SK-N-SH (cell line): ENCODE data around the gene DSCAM. TPM values are rescaled to one million over a fixed set of nuclear protein-coding genes. Genes with fewer than 3 reads are reported as not detected.

Experiments
- CTCF ChIA-PET: fragments of 300-600, 350-600 bp; formaldehyde crosslinking; extraction: SDS; loops from one replicate; lab custom pipeline; 2021; lab: Yijun Ruan, JAX
- POLR2A ChIA-PET: fragments of 350-600 bp; sonication (Branson Sonifier 250); formaldehyde crosslinking; extraction: SDS; loops from one replicate; lab custom pipeline; 2020; ENCODE audit warnings: antibody characterized with exemption, inconsistent platforms; lab: Yijun Ruan, JAX
- DNase-seq: peaks from one replicate; pipeline ENCODE4 v3.0.0; 2012
- H2AFZ ChIP-seq: fragments of 200-600 bp; sonication (generic); 2 replicates; pipeline ENCODE4 v1.8.1; 2016; ENCODE audit warnings: antibody characterized with exemption, mild to moderate bottlenecking, low read depth
- H3F3A ChIP-seq: fragments of 200-600 bp; sonication (generic); replicated peaks from 2 replicates; pipeline ENCODE3; 2016; ENCODE audit warnings: antibody characterized with exemption, mild to moderate bottlenecking; ENCODE audit not compliant: insufficient read depth
- H3K27ac ChIP-seq, 2 experiments: fragments of 200-500 bp in 1 of 2; fragments of 200-600 bp in 1 of 2; sonication (Bioruptor generic) in 1 of 2; sonication (generic), shearing (Covaris generic) in 1 of 2; 2 replicates each; pipeline versions ENCODE4 v1.5.1 to v1.6.1; 2014 to 2016; ENCODE audit warnings: low read depth in 2 of 2, inconsistent platforms in 1 of 2, low read length in 1 of 2, mild to moderate bottlenecking in 1 of 2, mixed read lengths in 1 of 2
- H3K27me3 ChIP-seq: fragments of 200-600 bp; sonication (generic), shearing (Covaris generic); 2 replicates; pipeline ENCODE4 v1.6.1; 2016; ENCODE audit warnings: mixed run types; ENCODE audit not compliant: insufficient read depth
- H3K36me3 ChIP-seq, 2 experiments: fragments of 200-500 bp in 1 of 2; fragments of 200-600 bp in 1 of 2; sonication (Bioruptor generic) in 1 of 2; sonication (generic) in 1 of 2; replicated peaks in 1 of 2; 2 replicates each; pipeline versions ENCODE3 to v1.5.1; 2014 to 2016; ENCODE audit warnings: low read length in 1 of 2, mild to moderate bottlenecking in 1 of 2; ENCODE audit not compliant: insufficient read depth in 2 of 2, control insufficient read depth in 1 of 2
- H3K4me1 ChIP-seq, 2 experiments: fragments of 200-500 bp in 1 of 2; fragments of 200-600 bp in 1 of 2; sonication (Bioruptor generic) in 1 of 2; sonication (generic), shearing (Covaris generic) in 1 of 2; 2 replicates each; pipeline versions ENCODE4 v1.5.1 to v1.6.1; 2014 to 2016; ENCODE audit warnings: low read depth in 1 of 2, low read length in 1 of 2, mixed run types in 1 of 2; ENCODE audit not compliant: insufficient read depth in 2 of 2, control insufficient read depth in 1 of 2
- H3K4me2 ChIP-seq: fragments of 200-600 bp; sonication (generic), shearing (Covaris generic); 2 replicates; pipeline ENCODE4 v1.6.1; 2017; ENCODE audit warnings: mixed run types
- H3K4me3 ChIP-seq, 2 experiments: fragments of 200-500 bp in 1 of 2; fragments of 200-600 bp in 1 of 2; sonication (Bioruptor generic) in 1 of 2; sonication (generic), shearing (Covaris generic) in 1 of 2; 2 replicates each; pipeline versions ENCODE4 v1.5.1 to v1.8.1; 2014 to 2016; ENCODE audit warnings: low read depth in 2 of 2, inconsistent platforms in 1 of 2, low read length in 1 of 2, mild to moderate bottlenecking in 1 of 2, mixed read lengths in 1 of 2, moderate library complexity in 1 of 2
- H3K79me2 ChIP-seq: fragments of 200-600 bp; sonication (generic); 2 replicates; pipeline ENCODE4 v1.8.1; 2017; ENCODE audit warnings: mild to moderate bottlenecking; ENCODE audit not compliant: insufficient read depth
- H3K9ac ChIP-seq: fragments of 200-600 bp; sonication (generic); 2 replicates; pipeline ENCODE4 v1.6.1; 2017; ENCODE audit warnings: mixed run types
- H3K9me2 ChIP-seq: fragments of 200-600 bp; sonication (generic); 2 replicates; pipeline ENCODE4 v1.6.1; 2017; ENCODE audit warnings: mixed run types
- H3K9me3 ChIP-seq: fragments of 200-600 bp; sonication (generic); 2 replicates; pipeline ENCODE4 v1.6.1; 2017; ENCODE audit warnings: mixed run types, mild to moderate bottlenecking, moderate library complexity
- H4K20me1 ChIP-seq: fragments of 200-600 bp; sonication (generic); 2 replicates; pipeline ENCODE4 v1.6.1; 2017; ENCODE audit warnings: mild to moderate bottlenecking, mixed run types; ENCODE audit not compliant: insufficient read depth
- CHD2 ChIP-seq: fragments of 150-350 bp; IDR thresholded peaks from 2 replicates; pipeline ENCODE4 v1.6.1; 2018; ENCODE audit warnings: low read length; ENCODE audit not compliant: partially characterized antibody
- EP300 ChIP-seq, 2 experiments: IDR thresholded peaks; 2 replicates each; pipeline versions ENCODE4 v1.4.0 to v1.6.1; 2012; ENCODE audit warnings: borderline replicate concordance in 1 of 2, low read depth in 1 of 2, low read length in 1 of 2
- EZH2phosphoT487 ChIP-seq: fragments of 200-600 bp; sonication (generic); IDR thresholded peaks from 2 replicates; pipeline ENCODE4 v1.6.1; 2017; ENCODE audit warnings: low read depth, mixed run types, mild to moderate bottlenecking, antibody characterized with exemption, moderate library complexity, borderline replicate concordance
- FOSL2 ChIP-seq: IDR thresholded peaks from 2 replicates; pipeline ENCODE4 v1.4.0; 2012; ENCODE audit warnings: low read depth, mild to moderate bottlenecking, moderate library complexity, borderline replicate concordance
- FOXJ3 ChIP-seq: sonication (generic); formaldehyde crosslinking; IDR thresholded peaks from 2 replicates; pipeline ENCODE4 v1.5.1; 2020; ENCODE audit warnings: mild to moderate bottlenecking, missing genetic modification reagents
- FOXM1 ChIP-seq: IDR thresholded peaks from 2 replicates; pipeline ENCODE4 v1.4.0; 2012; ENCODE audit warnings: low read depth, mild to moderate bottlenecking
- GABPA ChIP-seq: IDR thresholded peaks from 2 replicates; pipeline ENCODE4 v1.4.0; 2012; ENCODE audit warnings: low read depth, mild to moderate bottlenecking
- GATA2 ChIP-seq: sonication (generic); formaldehyde crosslinking; IDR thresholded peaks from 2 replicates; pipeline ENCODE4 v1.5.0; 2020; ENCODE audit warnings: mild to moderate bottlenecking, missing genetic modification reagents
- IRF3 ChIP-seq: fragments of 150-350 bp; IDR thresholded peaks from 2 replicates; pipeline ENCODE4 v1.6.1; 2016; ENCODE audit warnings: mild to moderate bottlenecking, low read depth, low read length
- JUND ChIP-seq: IDR thresholded peaks from 2 replicates; pipeline ENCODE4 v1.4.0; 2012
- MXI1 ChIP-seq: IDR thresholded peaks from 2 replicates; pipeline ENCODE4 v1.6.1; 2012; ENCODE audit warnings: mild to moderate bottlenecking, low read depth, low read length, improper control_type of control experiment
- NRF1 ChIP-seq: IDR thresholded peaks from 2 replicates; pipeline ENCODE4 v1.6.1; 2012; ENCODE audit warnings: low read depth, mild to moderate bottlenecking, low read length
- POLR2AphosphoS5 ChIP-seq: IDR thresholded peaks from 2 replicates; pipeline ENCODE4 v1.6.1; 2012; ENCODE audit warnings: low read depth, low read length
- RAD21 ChIP-seq: IDR thresholded peaks from 2 replicates; pipeline ENCODE4 v1.6.1; 2012; ENCODE audit warnings: mild to moderate bottlenecking, low read length
- RXRA ChIP-seq: IDR thresholded peaks from 2 replicates; pipeline ENCODE4 v1.4.0; 2012; ENCODE audit warnings: low read depth, mild to moderate bottlenecking, borderline replicate concordance
- TCF12 ChIP-seq: IDR thresholded peaks from 2 replicates; pipeline ENCODE4 v1.4.0; 2012
- TEAD4 ChIP-seq: IDR thresholded peaks from 2 replicates; pipeline ENCODE4 v1.4.0; 2012; ENCODE audit warnings: mild to moderate bottlenecking, borderline replicate concordance; ENCODE audit not compliant: insufficient read depth
- USF2 ChIP-seq: fragments of 150-350 bp; IDR thresholded peaks from 2 replicates; pipeline ENCODE4 v1.6.1; 2017; ENCODE audit warnings: antibody characterized with exemption, low read length, low read depth, borderline replicate concordance
- WGBS: methylation state at CpG from one replicate; pipeline ENCODE4 v1.1.6; 2017; ENCODE audit warnings: low lambda C conversion rate; 5-methylcytosine and 5-hydroxymethylcytosine counted together
- polyA plus RNA-seq, 3 experiments: library from polyadenylated mRNA; depleted of rRNA; stranded (reverse); fragments of >200 nt; gene quantifications; 2 replicates each; pipeline ENCODE4 v1.2.3, GENCODE V29; 2012
- TF ChIP-seq, protein P1 (sequence below): IDR thresholded peaks from 2 replicates; pipeline ENCODE4 v1.4.0; 2012; ENCODE audit warnings: low read depth, borderline replicate concordance
- TF ChIP-seq, protein P2 (sequence below): IDR thresholded peaks from 2 replicates; pipeline ENCODE4 v1.6.1; 2012; ENCODE audit warnings: mild to moderate bottlenecking, low read depth, low read length, moderate library complexity
- TF ChIP-seq, protein P3 (sequence below): IDR thresholded peaks from 2 replicates; pipeline ENCODE4 v1.4.0; 2012; ENCODE audit warnings: low read depth

The DSCAM gene
- polyA plus RNA-seq, 1 of the 3 experiments (the other 2 are of a cell fraction), result not detected

- no peak for TF ChIP-seq EP300 (IDR thresholded peaks at IDR 0.05; ENCODE audit: borderline replicate concordance in 1 of 2, low read depth in 1 of 2, low read length in 1 of 2)
- no peak for TF ChIP-seq JUND
- TF ChIP-seq TCF12, result no peak
- TF ChIP-seq RXRA, result no peak
- no peak for TF ChIP-seq CHD2
- TF ChIP-seq FOXM1, result no peak
Observed at GRCh38 chr21:40013001-40013735, 833.8 kb downstream of the DSCAM start (continued).

- no peak for DNase-seq
- Histone ChIP-seq H3K9me3 (no peaks in the 10 kb centered on the region), H2AFZ (no peak overlapping the region), H3K4me2 (no peak overlapping the region), H3K27ac (no peak overlapping the region), H3K79me2 (no peaks in the 10 kb centered on the region), H3F3A (no peaks in the 10 kb centered on the region), H3K36me3 (no peaks in the 10 kb centered on the region), H3K27me3 (no peaks in the 10 kb centered on the region), H3K4me1 (no peaks in the 10 kb centered on the region), H3K4me3 (no peak overlapping the region), H4K20me1 (no peaks in the 10 kb centered on the region), H3K9me2 (no peaks in the 10 kb centered on the region), H3K9ac (no peak overlapping the region)
- CTCF ChIA-PET, result no interaction called here
- 6% methylated on average over 1 of the region's 1 CpG for whole genome bisulfite sequencing
- POLR2A ChIA-PET, result no interaction called here
- TF ChIP-seq EZH2phosphoT487 (no peak), FOXJ3 (CRISPR knock-in tag) (no peak), NRF1 (no peak), GABPA (no peak), FOSL2 (no peak), IRF3 (no peak), USF2 (no peak), GATA2 (CRISPR knock-in tag) (no peak), RAD21 (no peak), FOXM1 (no peak), CHD2 (no peak), TEAD4 (no peak), POLR2AphosphoS5 (no peak), MXI1 (no peak), EP300 (IDR thresholded peaks at IDR 0.05; ENCODE audit: borderline replicate concordance in 1 of 2, low read depth in 1 of 2, low read length in 1 of 2) (no peak)
- TF ChIP-seq, protein P1, sequence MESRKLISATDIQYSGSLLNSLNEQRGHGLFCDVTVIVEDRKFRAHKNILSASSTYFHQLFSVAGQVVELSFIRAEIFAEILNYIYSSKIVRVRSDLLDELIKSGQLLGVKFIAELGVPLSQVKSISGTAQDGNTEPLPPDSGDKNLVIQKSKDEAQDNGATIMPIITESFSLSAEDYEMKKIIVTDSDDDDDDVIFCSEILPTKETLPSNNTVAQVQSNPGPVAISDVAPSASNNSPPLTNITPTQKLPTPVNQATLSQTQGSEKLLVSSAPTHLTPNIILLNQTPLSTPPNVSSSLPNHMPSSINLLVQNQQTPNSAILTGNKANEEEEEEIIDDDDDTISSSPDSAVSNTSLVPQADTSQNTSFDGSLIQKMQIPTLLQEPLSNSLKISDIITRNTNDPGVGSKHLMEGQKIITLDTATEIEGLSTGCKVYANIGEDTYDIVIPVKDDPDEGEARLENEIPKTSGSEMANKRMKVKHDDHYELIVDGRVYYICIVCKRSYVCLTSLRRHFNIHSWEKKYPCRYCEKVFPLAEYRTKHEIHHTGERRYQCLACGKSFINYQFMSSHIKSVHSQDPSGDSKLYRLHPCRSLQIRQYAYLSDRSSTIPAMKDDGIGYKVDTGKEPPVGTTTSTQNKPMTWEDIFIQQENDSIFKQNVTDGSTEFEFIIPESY, result no peak
- TF ChIP-seq, protein P2, sequence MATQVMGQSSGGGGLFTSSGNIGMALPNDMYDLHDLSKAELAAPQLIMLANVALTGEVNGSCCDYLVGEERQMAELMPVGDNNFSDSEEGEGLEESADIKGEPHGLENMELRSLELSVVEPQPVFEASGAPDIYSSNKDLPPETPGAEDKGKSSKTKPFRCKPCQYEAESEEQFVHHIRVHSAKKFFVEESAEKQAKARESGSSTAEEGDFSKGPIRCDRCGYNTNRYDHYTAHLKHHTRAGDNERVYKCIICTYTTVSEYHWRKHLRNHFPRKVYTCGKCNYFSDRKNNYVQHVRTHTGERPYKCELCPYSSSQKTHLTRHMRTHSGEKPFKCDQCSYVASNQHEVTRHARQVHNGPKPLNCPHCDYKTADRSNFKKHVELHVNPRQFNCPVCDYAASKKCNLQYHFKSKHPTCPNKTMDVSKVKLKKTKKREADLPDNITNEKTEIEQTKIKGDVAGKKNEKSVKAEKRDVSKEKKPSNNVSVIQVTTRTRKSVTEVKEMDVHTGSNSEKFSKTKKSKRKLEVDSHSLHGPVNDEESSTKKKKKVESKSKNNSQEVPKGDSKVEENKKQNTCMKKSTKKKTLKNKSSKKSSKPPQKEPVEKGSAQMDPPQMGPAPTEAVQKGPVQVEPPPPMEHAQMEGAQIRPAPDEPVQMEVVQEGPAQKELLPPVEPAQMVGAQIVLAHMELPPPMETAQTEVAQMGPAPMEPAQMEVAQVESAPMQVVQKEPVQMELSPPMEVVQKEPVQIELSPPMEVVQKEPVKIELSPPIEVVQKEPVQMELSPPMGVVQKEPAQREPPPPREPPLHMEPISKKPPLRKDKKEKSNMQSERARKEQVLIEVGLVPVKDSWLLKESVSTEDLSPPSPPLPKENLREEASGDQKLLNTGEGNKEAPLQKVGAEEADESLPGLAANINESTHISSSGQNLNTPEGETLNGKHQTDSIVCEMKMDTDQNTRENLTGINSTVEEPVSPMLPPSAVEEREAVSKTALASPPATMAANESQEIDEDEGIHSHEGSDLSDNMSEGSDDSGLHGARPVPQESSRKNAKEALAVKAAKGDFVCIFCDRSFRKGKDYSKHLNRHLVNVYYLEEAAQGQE, result no peak
- TF ChIP-seq, protein P3, sequence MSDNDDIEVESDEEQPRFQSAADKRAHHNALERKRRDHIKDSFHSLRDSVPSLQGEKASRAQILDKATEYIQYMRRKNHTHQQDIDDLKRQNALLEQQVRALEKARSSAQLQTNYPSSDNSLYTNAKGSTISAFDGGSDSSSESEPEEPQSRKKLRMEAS, result no peak
Observed at GRCh38 chr21:40011371-40011770, 835.6 kb downstream of the DSCAM start.
